ENCODE measurements around the gene PRKCH. TPM values are rescaled to one million over a fixed set of nuclear protein-coding genes. Genes with fewer than 3 reads are reported as not detected.

PRKCH gene
- total RNA-seq, 1 experiment from 2014 or later, result 5.2 TPM

DNA sequence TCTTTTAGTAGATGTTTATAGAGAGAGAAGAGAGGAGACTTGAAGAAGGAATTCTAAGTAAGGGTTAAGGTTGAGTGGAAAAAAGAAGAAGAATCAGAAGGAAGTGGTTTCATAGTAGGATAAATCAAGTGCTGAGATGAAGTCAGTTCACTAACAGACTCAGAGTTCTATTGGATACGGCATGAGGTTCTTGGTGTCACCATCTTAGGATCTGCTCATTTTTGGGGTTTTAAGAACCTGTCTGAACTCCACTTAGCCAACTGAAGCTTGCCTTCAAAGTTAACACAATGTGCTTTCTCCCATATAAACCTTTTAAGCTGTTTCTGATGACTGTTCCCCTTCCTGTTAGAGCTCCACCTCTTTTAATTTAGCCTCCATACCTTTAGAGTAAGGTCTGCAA, 152.6 kb downstream of the PRKCH start:
- H3K4me3 Mint-ChIP-seq, result no peak overlapping the region
- H3K4me1 Mint-ChIP-seq, result peaks cover 46 to 57% of the 10 kb centered on the region in 2 experiments
- no peak overlapping the region for H3K18ac ChIP-seq (ENCODE audit: insufficient read length, low read depth, low read length)
- H4K5ac ChIP-seq (ENCODE audit: insufficient read length, low read depth, low read length), result no peak overlapping the region
- no peak for TF ChIP-seq CTCF (conservative IDR thresholded peaks at IDR 0.05)
- H3K36me3 Mint-ChIP-seq (ENCODE audit: insufficient read depth in 1 of 3, low read depth in 3 of 3), result no peaks in the 10 kb centered on the region
- no peak overlapping the region for H3T11ph ChIP-seq (ENCODE audit: low read length)
- H3K4ac ChIP-seq (ENCODE audit: low read depth, low read length), result no peak overlapping the region
- no peaks in the 10 kb centered on the region; a peak in 1 of 5 replicates for H3K9me3 Mint-ChIP-seq
- no peak overlapping the region; a peak in 1 of 7 replicates for H3K27ac Mint-ChIP-seq
- H4K20me1 ChIP-seq (ENCODE audit: control insufficient read depth, insufficient read depth, insufficient read length), result no peaks in the 10 kb centered on the region
- H3K79me1 ChIP-seq (ENCODE audit: insufficient read depth, low read depth, low read length, poor library complexity, severe bottlenecking), result no peaks in the 10 kb centered on the region
- H3K4me2 ChIP-seq (ENCODE audit: insufficient read depth, insufficient read length, low read length), result no peak overlapping the region
- H3K79me2 ChIP-seq (ENCODE audit: insufficient read depth, low read length), result no peaks in the 10 kb centered on the region
- H2BK5ac ChIP-seq (ENCODE audit: insufficient read length, low read length), result no peak overlapping the region
- no peak overlapping the region for H3K27ac ChIP-seq (ENCODE audit: insufficient read length, low read depth, low read length)
- no peak overlapping the region for H2AK5ac ChIP-seq (ENCODE audit: insufficient read length, low read length)
- no CpG with 5 or more reads among the region's 1 CpG for WGBS (ENCODE audit: extremely low coverage, insufficient read length, low lambda C conversion rate)
- H3K27me3 Mint-ChIP-seq (ENCODE audit: low read depth), result no peaks in the 10 kb centered on the region; the same call in 1 of the 2 replicates
- no peaks in the 10 kb centered on the region for H3K9me3 ChIP-seq (ENCODE audit: control insufficient read depth, low read depth, low read length)
- H4K8ac ChIP-seq (replicated peaks; ENCODE audit: insufficient read length, low read depth, low read length), result no peak overlapping the region
- DNase-seq, result no peak
- H2BK12ac ChIP-seq (ENCODE audit: insufficient read length, low read depth, low read length), result no peak overlapping the region
- no peak overlapping the region for H3K23ac ChIP-seq (ENCODE audit: insufficient read length, low read depth, low read length)
- H4K91ac ChIP-seq (ENCODE audit: insufficient read length, low read depth, low read length), result no peak overlapping the region
- no peak overlapping the region for H3K9ac ChIP-seq (ENCODE audit: extremely low read depth, insufficient read length, low read length)
- H2BK120ac ChIP-seq (ENCODE audit: low read depth, low read length, poor library complexity, severe bottlenecking), result no peak overlapping the region
- H3K23me2 ChIP-seq (ENCODE audit: insufficient read length, low read depth, low read length, poor library complexity, severe bottlenecking), result peaks cover 2% of the 10 kb centered on the region
- no peak overlapping the region for H2AFZ ChIP-seq (ENCODE audit: low read length)
- no peak overlapping the region for H2BK15ac ChIP-seq (ENCODE audit: low read depth, low read length)
- H2BK20ac ChIP-seq (ENCODE audit: low read depth, low read length, poor library complexity, severe bottlenecking), result no peak overlapping the region
- no peak overlapping the region for H3K56ac ChIP-seq (ENCODE audit: insufficient read length, low read depth, low read length)
- peaks cover 5% of the 10 kb centered on the region; the same call in 1 of the 2 replicates for H3K4me1 ChIP-seq (ENCODE audit: insufficient read depth, low read length)
- H3K27me3 ChIP-seq (ENCODE audit: insufficient read depth, low read length), result no peaks in the 10 kb centered on the region
- H3K14ac ChIP-seq (ENCODE audit: insufficient read depth, low read length), result no peak overlapping the region
